GM10266 (cell line): Measurements from ENCODE around the gene ATPAF2.

Experiments
- DNase-seq: peaks from one replicate; pipeline ENCODE4 v3.0.0; 2012; ENCODE audit errors: extremely low spot score
- CTCF ChIP-seq: IDR thresholded peaks from 2 replicates; pipeline ENCODE4 v1.5.1; 2012; ENCODE audit warnings: mild to moderate bottlenecking, low read depth; ENCODE audit not compliant: control insufficient read depth, insufficient read depth; ENCODE audit errors: missing control alignments

The ATPAF2 gene

GRCh38 chr17:17978481-17979424 is 60.2 kb downstream of the ATPAF2 start:
- no peak for DNase-seq
- TF ChIP-seq CTCF = no peak

GRCh38 chr17:17976931-17977570 is 61.9 kb downstream of the ATPAF2 start:
- DNase-seq = no peak
- no peak for TF ChIP-seq CTCF

- no peak for TF ChIP-seq CTCF
- DNase-seq = no peak
Observed at GRCh38 chr17:17975436-17975835, 63.5 kb downstream of the ATPAF2 start.

- no peak for DNase-seq
- TF ChIP-seq CTCF = no peak
Observed at GRCh38 chr17:17972952-17973254, 66.1 kb downstream of the ATPAF2 start.

- DNase-seq = peak; percentile 99
- no peak for TF ChIP-seq CTCF
Observed at GRCh38 chr17:17972126-17972951, 66.6 kb downstream of the ATPAF2 start, which contains the start of the genes DRC3 and TOM1L2. DRC3 (plus strand) TSS chr17:17972862; CDS start chr17:17977599, 4,737 bp downstream. TOM1L2 (minus strand) TSS chr17:17972400; CDS start chr17:17972313, 87 bp downstream.

GRCh38 chr17:17971431-17972125 is 67.4 kb downstream of the ATPAF2 start:
- DNase-seq = no peak
- TF ChIP-seq CTCF = no peak
